Panc1 (cell line): Measurements from ENCODE around the gene ZNF384. TPM values are rescaled to one million over a fixed set of nuclear protein-coding genes. Genes with fewer than 3 reads are reported as not detected.

Experiments used
- ATAC-seq: fragments of 200-7000 bp; cut with Tn5 transposase; 2 replicates; pipeline ENCODE4 v1.9.1; 2020; ENCODE audit warnings: mild to moderate bottlenecking, moderate library complexity
- BruUV-seq: library from RNA; stranded (reverse); fragments of 400-500 nt; replicated peaks from 2 replicates; lab custom pipeline; 2021; lab: Mats Ljungman, UMichigan
- CTCF ChIA-PET: fragments of 300-600 bp; sonication (Branson Sonifier 250); formaldehyde crosslinking; loops from one replicate; lab custom pipeline; 2022; ENCODE audit warnings: antibody characterized with exemption; lab: Charles Lee
- POLR2A ChIA-PET: fragments of 300-600 bp; sonication (Branson Sonifier 250); formaldehyde crosslinking; loops from one replicate; lab custom pipeline; 2022; ENCODE audit warnings: antibody characterized with exemption; lab: Charles Lee
- DNase-seq: peaks from one replicate; pipeline ENCODE4 v3.0.0-alpha.2; 2010; ENCODE audit warnings: low read depth, low spot score
- H3K27ac ChIP-seq: 2 replicates; pipeline ENCODE4 v1.5.1; 2011; ENCODE audit warnings: mild to moderate bottlenecking, low read length, inconsistent platforms
- H3K27me3 ChIP-seq: fragments of 200-500 bp; sonication (Bioruptor generic); 2 replicates; pipeline ENCODE4 v1.6.0; 2014; ENCODE audit warnings: low read length, inconsistent platforms; ENCODE audit not compliant: control insufficient read depth, insufficient read depth
- H3K36me3 ChIP-seq: fragments of 200-500 bp; sonication (Bioruptor generic); 2 replicates; pipeline ENCODE4 v1.5.1; 2014; ENCODE audit warnings: inconsistent platforms, mild to moderate bottlenecking, low read length, moderate library complexity; ENCODE audit not compliant: control insufficient read depth, insufficient read depth
- H3K4me1 ChIP-seq: 2 replicates; pipeline ENCODE4 v1.5.1; 2011; ENCODE audit warnings: inconsistent platforms, mild to moderate bottlenecking, low read length, moderate library complexity; ENCODE audit not compliant: control insufficient read depth, insufficient read depth
- H3K4me3 ChIP-seq, 2 experiments: 2 replicates each; pipeline ENCODE4 v1.5.1; 2011 to 2012; ENCODE audit warnings: low read depth in 2 of 2, low read length in 2 of 2, mild to moderate bottlenecking in 2 of 2, inconsistent platforms in 1 of 2, moderate library complexity in 1 of 2
- H3K9me3 ChIP-seq: fragments of 200-500 bp; sonication (Bioruptor generic); 2 replicates; pipeline ENCODE4 v1.5.1; 2014; ENCODE audit warnings: low read depth, mild to moderate bottlenecking, inconsistent platforms, low read length, moderate library complexity; ENCODE audit not compliant: control insufficient read depth, insufficient read depth
- POLR2AphosphoS5 ChIP-seq: IDR thresholded peaks from 2 replicates; pipeline ENCODE4 v1.6.1; 2012; ENCODE audit warnings: mild to moderate bottlenecking, low read depth, low read length, moderate library complexity
- SIN3A ChIP-seq: IDR thresholded peaks from 2 replicates; pipeline ENCODE4 v1.6.1; 2012; ENCODE audit warnings: low read depth, mild to moderate bottlenecking, low read length, moderate library complexity, borderline replicate concordance; ENCODE audit not compliant: insufficient read depth
- TCF7L2 ChIP-seq: IDR thresholded peaks from 2 replicates; pipeline ENCODE4 v1.6.1; 2011; ENCODE audit warnings: mild to moderate bottlenecking, low read depth, low read length, inconsistent platforms
- in situ Hi-C: cut with HindIII; loops from 2 replicates; pipeline ENCODE4 v1.10.0; 2016; ENCODE audit warnings: low sequenced_read_pairs, low pct_unique_long_range_greater_than_20kb
- intact Hi-C: fragments of 100-400 bp; cut with micrococcal nuclease; formaldehyde crosslinking; loops from one replicate; pipeline ENCODE4 v1.10.0; 2022; ENCODE audit not compliant: unreplicated experiment
- total RNA-seq: library from RNA; stranded (reverse); gene quantifications from one replicate; pipeline ENCODE4 v1.2.1, GENCODE V29; 2021; ENCODE audit not compliant: unreplicated experiment
- TF ChIP-seq, protein P1 (sequence below), 2 experiments: IDR thresholded peaks; 2 replicates each; pipeline ENCODE4 v1.6.1; 2011 to 2012; ENCODE audit warnings: low read depth in 2 of 2, control low read depth in 1 of 2, low read length in 1 of 2, mild to moderate bottlenecking in 1 of 2, moderate library complexity in 1 of 2; ENCODE audit not compliant: insufficient read depth in 1 of 2
- TF ChIP-seq, protein P2 (sequence below): fragments of 450-650 bp; IDR thresholded peaks from 2 replicates; pipeline ENCODE4 v1.5.1; 2017; ENCODE audit warnings: mild to moderate bottlenecking

ZNF384 gene
- total RNA-seq, 1 experiment from 2014 or later: 54.3 TPM

DNA sequence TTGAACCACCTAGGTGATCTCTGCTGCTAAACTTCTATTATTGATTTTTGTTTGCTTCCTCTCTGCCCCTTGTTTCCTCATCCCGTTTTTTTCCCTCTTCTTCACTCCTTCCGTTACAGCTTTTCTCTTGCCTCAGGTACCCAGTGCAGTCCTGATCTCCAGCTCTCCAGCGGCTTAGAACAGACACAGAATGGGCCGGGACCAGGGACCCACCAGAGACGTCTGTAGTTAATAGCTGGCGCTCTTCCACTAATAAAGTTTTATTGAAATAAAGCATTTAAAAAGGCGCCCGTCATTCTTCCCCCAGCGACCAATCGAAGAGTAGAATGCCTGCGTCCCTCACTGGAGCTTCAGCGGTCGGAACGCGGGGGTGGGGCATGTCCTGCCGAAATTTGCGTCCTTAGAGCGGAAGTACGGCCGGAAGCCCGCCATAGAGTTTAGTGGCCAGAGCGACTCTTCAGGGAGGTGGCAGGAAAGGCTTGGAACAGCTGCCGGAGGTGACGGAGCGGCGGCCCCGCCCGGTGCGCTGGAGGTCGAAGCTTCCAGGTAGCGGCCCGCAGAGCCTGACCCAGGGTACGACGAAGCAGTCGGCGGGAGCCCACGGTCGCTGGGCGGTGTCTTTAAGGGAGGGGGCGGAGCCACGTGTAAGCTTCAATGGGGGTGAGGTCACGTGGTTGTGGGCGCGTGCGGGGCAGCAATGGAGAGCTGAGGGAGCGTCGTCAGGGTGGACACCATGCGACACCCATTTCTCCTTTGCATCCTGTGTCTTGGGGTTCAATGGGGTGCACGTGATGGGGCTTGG is 34.6 kb upstream of the ZNF384 start, which contains the start of gene COPS7A:
TSS of gene COPS7A (plus strand) at position 440 of the 802 bp plus-strand sequence. CDS start 611 bp downstream, outside the sequence.
- Histone ChIP-seq H3K36me3 (peaks cover 3% of the 10 kb centered on the region; the same call in 1 of the 2 replicates), H3K27ac (peak within 1 kb of the TSS; percentile 94), H3K27me3 (no peaks in the 10 kb centered on the region), H3K9me3 (no peaks in the 10 kb centered on the region), H3K4me1 (peaks cover 3% of the 10 kb centered on the region; the same call in 1 of the 2 replicates), H3K4me3 (peak within 1 kb of the TSS; percentile 57 to 80)
- ATAC-seq (peak; percentile 98), DNase-seq (peak; percentile 89)
- TF ChIP-seq TCF7L2: 0 out of 2 replicates have a peak, but pooled peaks have one; percentile 45
- TF ChIP-seq POLR2AphosphoS5: peak; percentile 67
- TF ChIP-seq, protein P1, sequence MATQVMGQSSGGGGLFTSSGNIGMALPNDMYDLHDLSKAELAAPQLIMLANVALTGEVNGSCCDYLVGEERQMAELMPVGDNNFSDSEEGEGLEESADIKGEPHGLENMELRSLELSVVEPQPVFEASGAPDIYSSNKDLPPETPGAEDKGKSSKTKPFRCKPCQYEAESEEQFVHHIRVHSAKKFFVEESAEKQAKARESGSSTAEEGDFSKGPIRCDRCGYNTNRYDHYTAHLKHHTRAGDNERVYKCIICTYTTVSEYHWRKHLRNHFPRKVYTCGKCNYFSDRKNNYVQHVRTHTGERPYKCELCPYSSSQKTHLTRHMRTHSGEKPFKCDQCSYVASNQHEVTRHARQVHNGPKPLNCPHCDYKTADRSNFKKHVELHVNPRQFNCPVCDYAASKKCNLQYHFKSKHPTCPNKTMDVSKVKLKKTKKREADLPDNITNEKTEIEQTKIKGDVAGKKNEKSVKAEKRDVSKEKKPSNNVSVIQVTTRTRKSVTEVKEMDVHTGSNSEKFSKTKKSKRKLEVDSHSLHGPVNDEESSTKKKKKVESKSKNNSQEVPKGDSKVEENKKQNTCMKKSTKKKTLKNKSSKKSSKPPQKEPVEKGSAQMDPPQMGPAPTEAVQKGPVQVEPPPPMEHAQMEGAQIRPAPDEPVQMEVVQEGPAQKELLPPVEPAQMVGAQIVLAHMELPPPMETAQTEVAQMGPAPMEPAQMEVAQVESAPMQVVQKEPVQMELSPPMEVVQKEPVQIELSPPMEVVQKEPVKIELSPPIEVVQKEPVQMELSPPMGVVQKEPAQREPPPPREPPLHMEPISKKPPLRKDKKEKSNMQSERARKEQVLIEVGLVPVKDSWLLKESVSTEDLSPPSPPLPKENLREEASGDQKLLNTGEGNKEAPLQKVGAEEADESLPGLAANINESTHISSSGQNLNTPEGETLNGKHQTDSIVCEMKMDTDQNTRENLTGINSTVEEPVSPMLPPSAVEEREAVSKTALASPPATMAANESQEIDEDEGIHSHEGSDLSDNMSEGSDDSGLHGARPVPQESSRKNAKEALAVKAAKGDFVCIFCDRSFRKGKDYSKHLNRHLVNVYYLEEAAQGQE (IDR thresholded peaks at IDR 0.05; ENCODE audit: insufficient read depth in 1 of 2, low read depth in 2 of 2, low read length in 1 of 2): 0 out of 4 replicates have a peak, but pooled peaks of 1 of the 2 experiments have one; percentile 15
- TF ChIP-seq, protein P2, sequence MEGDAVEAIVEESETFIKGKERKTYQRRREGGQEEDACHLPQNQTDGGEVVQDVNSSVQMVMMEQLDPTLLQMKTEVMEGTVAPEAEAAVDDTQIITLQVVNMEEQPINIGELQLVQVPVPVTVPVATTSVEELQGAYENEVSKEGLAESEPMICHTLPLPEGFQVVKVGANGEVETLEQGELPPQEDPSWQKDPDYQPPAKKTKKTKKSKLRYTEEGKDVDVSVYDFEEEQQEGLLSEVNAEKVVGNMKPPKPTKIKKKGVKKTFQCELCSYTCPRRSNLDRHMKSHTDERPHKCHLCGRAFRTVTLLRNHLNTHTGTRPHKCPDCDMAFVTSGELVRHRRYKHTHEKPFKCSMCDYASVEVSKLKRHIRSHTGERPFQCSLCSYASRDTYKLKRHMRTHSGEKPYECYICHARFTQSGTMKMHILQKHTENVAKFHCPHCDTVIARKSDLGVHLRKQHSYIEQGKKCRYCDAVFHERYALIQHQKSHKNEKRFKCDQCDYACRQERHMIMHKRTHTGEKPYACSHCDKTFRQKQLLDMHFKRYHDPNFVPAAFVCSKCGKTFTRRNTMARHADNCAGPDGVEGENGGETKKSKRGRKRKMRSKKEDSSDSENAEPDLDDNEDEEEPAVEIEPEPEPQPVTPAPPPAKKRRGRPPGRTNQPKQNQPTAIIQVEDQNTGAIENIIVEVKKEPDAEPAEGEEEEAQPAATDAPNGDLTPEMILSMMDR: no peak
- TF ChIP-seq SIN3A: no peak
- ChIA-PET CTCF (interaction anchor here (1.1 kb wide), 1 partner anchor 42 kb away, joined by 15 read pairs; the partner anchor contains the start of gene PTMS), POLR2A (interaction anchor here (0.6 kb wide), 2 partner anchors 127 to 583 kb away, joined by 3 to 7 read pairs; partner anchors contain the start of gene CDCA3)
- BruUV-seq: no TSS peak
- intact Hi-C loops (no loop called here), in situ Hi-C loops (no loop called here)

DNA sequence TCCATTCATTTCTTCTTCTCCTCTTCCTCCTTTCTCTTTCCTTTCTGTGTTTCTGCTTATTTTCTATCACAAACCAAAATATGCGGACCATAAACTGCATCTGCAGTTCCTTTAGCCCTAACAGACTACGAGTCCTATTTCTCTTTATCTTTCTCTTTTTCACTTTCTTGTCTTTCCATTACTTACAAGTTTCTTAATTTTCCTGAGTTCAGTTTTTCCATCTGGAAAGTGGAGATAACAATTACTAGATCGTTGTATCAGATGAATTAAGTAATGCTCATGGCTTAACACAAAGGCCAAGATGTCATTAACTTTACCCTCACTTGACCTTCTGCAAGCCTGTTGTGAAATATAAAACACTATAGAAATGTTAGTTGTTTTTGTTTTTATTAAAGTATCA is 33.7 kb upstream of the ZNF384 start:
- no peak for TF ChIP-seq TCF7L2
- no peak for TF ChIP-seq SIN3A
- TF ChIP-seq, protein P2: no peak
- TF ChIP-seq, protein P1 (IDR thresholded peaks at IDR 0.05; ENCODE audit: insufficient read depth in 1 of 2, low read depth in 2 of 2, low read length in 1 of 2): no peak
- TF ChIP-seq POLR2AphosphoS5: no peak
- ATAC-seq: no peak
- BruUV-seq: no TSS peak
- CTCF ChIA-PET: no interaction called here
- intact Hi-C loops: no loop called here
- H3K4me1 ChIP-seq: peaks cover 3% of the 10 kb centered on the region; the same call in 1 of the 2 replicates
- H3K36me3 ChIP-seq: peaks cover 3% of the 10 kb centered on the region; the same call in 1 of the 2 replicates
- no peaks in the 10 kb centered on the region for H3K9me3 ChIP-seq
- POLR2A ChIA-PET: no interaction called here
- H3K27ac ChIP-seq: peak overlapping the region; percentile 94; the same call in 1 of the 2 replicates
- H3K27me3 ChIP-seq: no peaks in the 10 kb centered on the region
- in situ Hi-C loops: no loop called here
- DNase-seq: no peak
- H3K4me3 ChIP-seq: peak overlapping the region; percentile 57 to 80; a peak in 3 of 4 replicates
